PC-9 (cell line): ENCODE results near the gene ARHGAP22.

Experiments
- CTCF ChIP-seq: fragments of 200-600 bp; sonication (generic); conservative IDR thresholded peaks from 2 replicates; pipeline ENCODE4 v1.6.1; 2017; ENCODE audit warnings: mixed run types, antibody characterized with exemption, mild to moderate bottlenecking, moderate library complexity
- EZH2 ChIP-seq: fragments of 200-600 bp; sonication (generic); IDR thresholded peaks from 2 replicates; pipeline ENCODE4 v1.8.0; 2017; ENCODE audit warnings: antibody characterized with exemption, low read depth

- TF ChIP-seq CTCF (no peak), EZH2 (no peak)
Observed at GRCh38 chr10:48575901-48576300, 29.0 kb downstream of the ARHGAP22 start.
